Measurements from ENCODE around the gene CCNK. TPM values are rescaled to one million over a fixed set of nuclear protein-coding genes. Genes with fewer than 3 reads are reported as not detected.

Gene CCNK
- total and polyA plus RNA-seq, 12 donors = 10.9 to 41.0 (median 30.3) TPM

DNA sequence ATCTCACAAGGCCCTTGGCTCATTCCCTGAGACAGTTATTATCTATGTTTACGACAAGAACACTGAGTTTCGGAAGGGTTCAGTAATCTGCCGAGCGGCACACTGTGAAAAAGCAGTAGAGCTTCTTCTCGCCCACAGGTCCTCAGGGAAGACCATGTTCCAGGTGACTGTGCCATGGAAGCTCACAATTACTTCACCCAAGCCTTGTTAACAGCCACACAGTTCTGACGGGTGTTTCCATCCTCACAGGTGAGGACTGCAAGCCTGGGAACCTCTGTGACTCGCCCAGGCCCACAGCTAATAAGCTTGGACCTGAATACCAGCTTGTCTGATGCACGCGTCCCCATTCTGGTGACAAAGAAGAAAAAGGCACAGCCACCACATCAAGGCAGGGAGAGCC is 15.9 kb upstream of the CCNK start:
- TF ChIP-seq, protein P1, sequence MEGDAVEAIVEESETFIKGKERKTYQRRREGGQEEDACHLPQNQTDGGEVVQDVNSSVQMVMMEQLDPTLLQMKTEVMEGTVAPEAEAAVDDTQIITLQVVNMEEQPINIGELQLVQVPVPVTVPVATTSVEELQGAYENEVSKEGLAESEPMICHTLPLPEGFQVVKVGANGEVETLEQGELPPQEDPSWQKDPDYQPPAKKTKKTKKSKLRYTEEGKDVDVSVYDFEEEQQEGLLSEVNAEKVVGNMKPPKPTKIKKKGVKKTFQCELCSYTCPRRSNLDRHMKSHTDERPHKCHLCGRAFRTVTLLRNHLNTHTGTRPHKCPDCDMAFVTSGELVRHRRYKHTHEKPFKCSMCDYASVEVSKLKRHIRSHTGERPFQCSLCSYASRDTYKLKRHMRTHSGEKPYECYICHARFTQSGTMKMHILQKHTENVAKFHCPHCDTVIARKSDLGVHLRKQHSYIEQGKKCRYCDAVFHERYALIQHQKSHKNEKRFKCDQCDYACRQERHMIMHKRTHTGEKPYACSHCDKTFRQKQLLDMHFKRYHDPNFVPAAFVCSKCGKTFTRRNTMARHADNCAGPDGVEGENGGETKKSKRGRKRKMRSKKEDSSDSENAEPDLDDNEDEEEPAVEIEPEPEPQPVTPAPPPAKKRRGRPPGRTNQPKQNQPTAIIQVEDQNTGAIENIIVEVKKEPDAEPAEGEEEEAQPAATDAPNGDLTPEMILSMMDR (IDR thresholded peaks at IDR 0.05) = no peak
- Histone ChIP-seq H3K27ac (no peak overlapping the region), H3K36me3 (peaks cover 0 to 58% (median 24%) of the 10 kb centered on the region in 9 donors), H3K4me1 (peaks cover 10 to 45% (median 24%) of the 10 kb centered on the region in 9 donors), H3K27me3 (no peaks in the 10 kb centered on the region), H3K9me3 (no peaks in the 10 kb centered on the region), H3K4me3 (no peak overlapping the region)
- DNase-seq (no peak), ATAC-seq (no peak)
- 93% methylated on average over 9 of the region's 9 CpGs for WGBS, 2 donors
- intact Hi-C loops (cut with DNase I) = no loop called here

DNA sequence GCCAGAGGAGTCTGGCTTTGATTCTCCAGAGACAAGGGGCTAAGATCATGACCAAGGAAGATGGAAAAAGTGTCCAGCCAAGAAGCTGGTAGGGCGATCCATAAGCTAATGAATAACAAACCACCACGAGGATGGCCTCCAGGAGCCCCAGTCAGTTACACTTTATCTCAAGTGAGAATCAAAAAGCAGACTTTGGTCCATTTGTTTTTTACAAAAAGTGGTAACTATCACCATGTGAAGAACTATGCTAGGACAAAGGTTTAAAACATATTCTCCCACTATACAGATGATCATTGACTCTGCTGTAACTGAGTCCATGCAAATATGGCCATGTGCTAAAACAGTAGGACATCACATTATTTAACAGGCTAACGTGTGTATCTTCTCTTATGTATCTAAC is 14.5 kb upstream of the CCNK start:
- H3K27ac ChIP-seq = no peak overlapping the region
- intact Hi-C loops (cut with DNase I) = no loop called here
- H3K9me3 ChIP-seq = no peaks in the 10 kb centered on the region
- peaks cover 10 to 46% (median 24%) of the 10 kb centered on the region in 9 donors for H3K4me1 ChIP-seq
- 83 to 89% methylated on average over 3 of the region's 3 CpGs for WGBS, 2 donors
- ATAC-seq (no peak), DNase-seq (no peak)
- peaks cover 0 to 44% (median 21%) of the 10 kb centered on the region in 9 donors for H3K36me3 ChIP-seq
- no peaks in the 10 kb centered on the region for H3K27me3 ChIP-seq
- TF ChIP-seq, protein P1 (IDR thresholded peaks at IDR 0.05) = no peak
- H3K4me3 ChIP-seq = no peak overlapping the region

DNA sequence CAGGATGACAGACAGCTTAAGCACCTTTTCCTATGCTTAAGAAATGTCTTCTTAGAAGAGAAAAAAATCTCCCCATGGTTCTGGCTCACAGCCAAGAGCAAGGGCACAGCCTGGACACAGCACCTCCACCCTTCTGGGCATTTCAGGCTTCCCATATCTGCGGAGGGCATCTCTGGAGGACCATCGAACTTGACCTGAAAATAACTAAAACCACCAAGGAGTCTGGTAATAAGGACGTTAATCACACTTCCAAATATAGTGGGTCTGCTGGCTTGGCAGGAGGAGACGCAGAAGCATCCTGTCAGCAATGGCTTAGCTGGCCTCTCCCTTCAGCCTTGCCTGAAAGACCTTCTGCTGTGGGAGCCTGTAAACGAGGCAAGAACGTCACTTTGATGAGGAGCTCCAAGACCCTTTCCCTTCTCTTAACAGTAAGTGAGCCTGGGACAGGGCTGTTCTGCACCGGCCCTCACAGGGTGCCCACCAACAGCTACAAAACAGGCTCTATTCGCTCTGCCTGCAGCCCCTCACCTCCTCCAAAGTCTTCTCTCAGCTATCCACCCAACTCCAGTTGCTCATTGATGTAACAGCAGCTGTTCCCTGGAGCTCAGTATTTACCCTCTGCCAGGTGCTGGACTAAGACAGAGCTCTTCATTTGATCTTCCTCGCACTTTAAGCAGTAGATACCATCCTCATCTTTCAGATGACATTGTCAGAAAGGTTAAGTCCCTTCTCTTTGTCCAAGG is 13.7 kb upstream of the CCNK start:
- H3K4me3 ChIP-seq = no peak overlapping the region
- TF ChIP-seq, protein P1 (IDR thresholded peaks at IDR 0.05) = no peak
- peaks cover 0 to 36% (median 17%) of the 10 kb centered on the region in 9 donors for H3K36me3 ChIP-seq
- 37 to 46% methylated on average over 9 of the region's 9 CpGs for WGBS, 2 donors
- DNase-seq = no peak
- no peaks in the 10 kb centered on the region for H3K9me3 ChIP-seq
- intact Hi-C loops (cut with DNase I) = no loop called here
- H3K27me3 ChIP-seq = no peaks in the 10 kb centered on the region
- peak in 7 of 8 donors; percentile 49 to 72 (median 64) for ATAC-seq
- H3K27ac ChIP-seq = peak overlapping the region in 1 of 10 donors; percentile 18
- peaks cover 10 to 46% (median 24%) of the 10 kb centered on the region in 9 donors for H3K4me1 ChIP-seq

DNA sequence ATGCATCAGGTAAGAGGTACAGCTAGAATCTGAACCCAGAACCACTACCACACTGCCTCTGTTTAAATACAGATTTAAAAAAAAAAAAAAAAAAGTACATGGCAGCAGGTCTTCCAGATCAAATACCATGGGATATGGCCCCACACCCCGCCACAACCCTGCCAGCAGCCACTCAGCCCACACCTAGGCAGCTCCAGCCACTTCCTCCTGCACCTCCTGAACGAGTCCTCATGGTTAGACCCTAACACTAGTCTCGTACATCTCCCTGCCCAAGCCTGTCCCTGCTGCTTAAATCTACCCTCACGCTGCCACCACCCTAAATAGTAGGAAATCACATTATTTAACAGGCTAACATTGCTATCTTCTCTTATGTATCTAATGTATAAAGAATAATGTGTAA is 13.1 kb upstream of the CCNK start:
- 69 to 73% methylated on average over 4 of the region's 4 CpGs for WGBS, 2 donors
- ATAC-seq = peak in 2 of 8 donors; percentile 36 to 45
- intact Hi-C loops (cut with DNase I) = no loop called here
- Histone ChIP-seq H3K27ac (no peak overlapping the region), H3K9me3 (no peaks in the 10 kb centered on the region), H3K36me3 (peaks cover 0 to 30% (median 12%) of the 10 kb centered on the region in 9 donors), H3K4me3 (no peak overlapping the region), H3K4me1 (peaks cover 11 to 51% (median 30%) of the 10 kb centered on the region in 9 donors), H3K27me3 (no peaks in the 10 kb centered on the region)
- no peak for DNase-seq
- TF ChIP-seq, protein P1 (IDR thresholded peaks at IDR 0.05) = no peak
